ENCODE data around the gene FCMR.
A peak's percentile ranks its signal among the peaks of the same experiment; 100 is the strongest.

The FCMR gene

DNA sequence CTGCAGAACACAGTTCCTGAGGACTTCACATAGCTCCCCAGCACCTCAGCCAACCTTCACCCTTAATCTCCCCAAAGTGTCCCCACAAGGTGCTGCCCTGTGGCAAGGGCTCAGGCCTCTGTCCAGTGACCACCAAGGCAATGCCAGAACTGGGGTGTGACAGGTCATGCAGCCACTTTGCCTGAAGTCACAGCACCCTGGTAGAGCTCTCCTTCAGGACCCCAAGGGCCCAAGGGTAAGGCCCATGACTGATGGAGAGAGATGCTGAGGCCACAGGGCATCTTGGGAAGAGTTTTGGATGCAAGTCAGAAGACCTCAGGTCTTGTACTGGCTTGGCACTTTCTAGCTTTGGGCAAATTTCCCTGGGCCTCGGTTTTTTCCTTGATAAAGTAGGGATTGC lies 783 bp upstream of the FCMR start:
- DNase-seq, result no peak

DNA sequence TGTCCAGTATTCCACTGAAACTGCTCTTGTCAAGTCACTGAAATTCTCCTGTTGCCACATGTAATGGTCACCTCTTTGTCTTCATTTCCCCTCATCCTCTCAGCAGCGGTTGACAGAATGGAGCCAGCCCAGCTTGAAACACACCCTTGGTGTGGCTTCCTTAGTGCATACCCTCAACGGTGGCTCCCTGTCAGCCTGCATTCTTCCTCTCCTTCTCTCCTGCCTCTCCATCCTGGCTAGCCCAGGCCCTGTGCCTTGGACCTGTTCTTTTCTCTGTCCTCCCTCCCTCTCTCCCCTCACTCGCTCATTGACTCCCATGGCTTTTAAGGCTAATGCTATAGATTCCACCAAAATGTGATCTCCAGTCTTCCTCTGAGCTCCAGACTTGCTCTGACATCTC lies 3.7 kb downstream of the FCMR start:
- DNase-seq, result no peak

DNA sequence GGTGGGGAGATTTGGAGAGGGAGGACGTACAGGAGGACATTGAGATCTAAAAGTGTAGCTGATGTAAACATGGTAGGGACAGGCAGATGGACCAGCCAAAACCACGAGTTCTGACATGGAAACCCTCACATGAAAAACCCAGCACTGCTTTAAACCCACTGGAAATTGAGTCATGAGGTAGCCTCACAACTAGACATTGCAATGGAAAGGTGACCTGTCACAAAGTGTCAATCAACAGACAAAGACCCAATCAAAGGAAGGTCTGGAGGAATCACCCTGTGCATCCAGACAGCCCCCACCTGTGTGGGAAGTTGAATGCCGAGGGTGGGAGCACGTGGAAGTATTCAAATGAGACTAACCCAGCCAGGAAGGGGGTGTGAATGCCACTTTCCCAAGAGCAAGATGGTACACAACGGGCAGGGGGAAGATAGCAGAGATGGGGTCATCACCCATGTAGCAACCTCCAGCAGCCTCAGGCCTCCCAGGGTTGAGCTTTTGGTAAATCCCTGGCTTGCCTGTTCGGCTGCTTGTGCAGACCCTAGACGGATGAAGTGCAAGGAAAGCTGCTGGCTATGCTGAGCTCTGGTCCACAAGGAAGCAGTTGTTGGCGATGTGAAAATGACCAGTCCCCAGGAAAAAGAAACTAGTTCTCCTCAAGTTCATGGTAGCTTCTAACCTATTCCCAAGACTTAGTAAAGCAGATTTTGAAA lies 5.6 kb downstream of the FCMR start:
- DNase-seq, result no peak

DNA sequence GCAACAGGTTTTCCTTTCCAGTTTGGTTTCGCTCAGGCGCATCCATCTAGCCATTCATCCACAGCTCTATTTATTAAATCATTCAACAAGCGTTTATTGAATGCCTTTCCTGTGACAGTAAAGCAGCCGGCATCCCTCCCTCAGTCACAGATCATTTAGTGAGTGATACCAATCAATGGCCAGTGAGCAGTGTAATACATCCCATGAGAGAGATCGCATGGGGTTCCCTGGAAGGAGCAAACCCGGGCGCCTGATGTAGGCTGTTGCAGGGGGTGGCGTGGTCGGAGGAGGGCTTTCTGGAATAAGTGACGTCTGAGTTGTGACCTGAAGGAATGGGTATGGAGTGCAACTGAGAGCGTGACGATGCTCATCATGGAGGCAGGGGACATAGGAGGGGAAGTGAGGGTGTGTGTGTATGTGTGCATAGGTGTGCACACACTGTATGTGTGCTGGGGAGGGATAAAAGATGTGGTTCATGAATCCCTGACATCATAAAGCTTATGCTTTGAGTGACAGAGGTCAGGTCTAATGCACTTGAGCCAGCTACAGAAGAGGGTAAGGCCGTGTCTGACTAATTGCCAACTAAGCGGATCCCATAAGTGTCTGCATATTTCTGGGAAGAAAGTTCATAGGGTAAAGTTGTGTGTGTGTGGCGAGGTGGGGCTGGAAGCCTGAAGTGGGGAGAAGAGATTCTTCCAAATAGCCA lies 6.6 kb downstream of the FCMR start:
- DNase-seq, result no peak

DNA sequence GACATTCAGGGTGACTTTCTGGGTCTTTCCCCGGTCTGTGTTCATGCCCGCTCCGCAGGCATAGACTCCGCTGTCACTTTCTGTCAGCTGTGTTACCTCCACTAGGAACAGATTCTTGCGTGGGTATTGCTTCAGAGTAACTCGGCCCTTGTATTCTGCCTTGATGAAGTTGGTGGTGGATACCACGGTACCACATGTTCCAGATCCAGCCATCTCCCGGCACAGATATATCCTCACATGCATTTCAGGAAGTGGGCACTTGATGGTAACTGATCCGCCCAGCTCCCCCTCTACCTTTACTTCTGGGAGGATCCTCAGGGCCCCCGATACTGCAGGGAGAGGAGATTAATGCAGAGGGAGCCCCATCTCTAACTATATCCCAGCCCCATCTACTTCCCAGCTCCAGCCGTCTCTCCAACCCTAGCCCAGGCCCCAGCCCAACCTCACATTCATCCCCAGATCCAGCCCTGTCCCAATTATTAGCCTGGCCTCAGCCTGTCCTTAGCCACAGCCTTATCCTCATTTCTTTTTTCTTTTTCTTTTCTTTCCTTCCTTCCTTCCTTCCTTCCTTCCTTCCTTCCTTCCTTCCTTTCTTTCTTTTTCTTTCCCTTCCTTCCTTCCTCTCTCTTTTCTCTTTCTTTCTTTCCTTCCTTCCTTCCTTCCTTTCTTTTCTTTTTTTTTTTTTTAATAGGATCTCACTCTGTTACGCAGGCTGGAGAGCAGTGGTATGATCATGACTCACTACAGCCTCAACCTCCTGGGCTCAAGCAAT lies 7.8 kb downstream of the FCMR start:
- no peak for DNase-seq

DNA sequence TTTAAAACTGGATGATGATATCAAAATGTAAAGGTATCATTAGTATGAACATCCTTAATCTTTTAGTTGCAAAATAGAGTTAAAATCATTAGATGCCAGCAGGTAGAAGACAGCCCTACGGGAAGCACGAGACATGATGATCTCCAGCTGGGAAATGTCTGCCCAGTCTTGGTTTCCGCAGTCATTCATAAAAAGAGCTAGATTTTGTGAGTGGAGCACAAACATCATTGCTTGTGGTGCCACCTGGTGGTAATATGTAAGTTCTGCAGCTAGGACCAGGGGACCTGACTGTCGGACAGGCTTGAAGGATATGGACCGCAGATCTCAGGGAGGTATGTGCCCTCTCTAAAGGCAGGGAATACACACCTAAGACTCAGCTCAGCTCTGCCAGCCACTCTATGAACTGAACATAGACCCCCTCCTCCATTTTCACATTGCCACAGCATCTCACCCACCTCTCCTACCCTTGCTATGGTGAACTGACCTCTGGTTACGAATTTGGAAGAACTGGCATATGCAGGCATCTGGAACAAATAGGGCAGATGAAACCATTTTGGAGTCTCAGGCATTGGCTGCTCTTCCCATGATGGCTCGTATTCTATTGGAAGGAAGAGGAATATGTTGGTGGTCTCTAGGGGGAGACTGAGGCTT lies 9.2 kb downstream of the FCMR start:
- DNase-seq, result peak in 4 of 5 experiments; percentile 40 to 69 (median 50)

DNA sequence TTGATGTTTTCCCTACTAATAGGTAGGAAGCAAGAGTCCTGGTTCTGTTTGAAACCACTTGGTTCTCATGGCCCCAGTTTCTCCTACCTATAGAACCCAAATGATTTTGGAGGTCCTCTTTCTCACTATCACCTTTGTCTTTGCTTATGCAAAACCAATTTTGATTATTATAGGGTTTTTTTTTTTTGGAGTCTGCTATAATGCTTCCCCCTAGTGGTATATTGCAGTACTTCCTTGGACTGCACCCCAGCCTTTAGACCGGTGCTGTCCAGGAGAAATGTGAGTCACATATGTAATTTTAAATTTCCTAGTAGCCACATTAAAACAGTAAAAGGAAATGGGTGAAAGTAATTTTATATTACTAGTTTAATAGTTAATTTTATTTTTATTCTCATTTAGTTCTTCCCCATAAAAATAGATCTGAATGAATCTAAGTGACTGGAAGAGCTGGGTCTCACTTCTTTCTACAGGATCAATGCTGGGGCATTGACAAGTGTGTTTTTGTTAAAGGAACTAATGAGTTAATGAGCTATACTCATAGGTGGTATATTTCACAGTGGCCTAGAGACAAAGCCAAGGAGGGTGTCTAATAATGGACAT lies 10.6 kb downstream of the FCMR start:
- peak in 1 of 5 experiments; percentile 60 for DNase-seq

DNA sequence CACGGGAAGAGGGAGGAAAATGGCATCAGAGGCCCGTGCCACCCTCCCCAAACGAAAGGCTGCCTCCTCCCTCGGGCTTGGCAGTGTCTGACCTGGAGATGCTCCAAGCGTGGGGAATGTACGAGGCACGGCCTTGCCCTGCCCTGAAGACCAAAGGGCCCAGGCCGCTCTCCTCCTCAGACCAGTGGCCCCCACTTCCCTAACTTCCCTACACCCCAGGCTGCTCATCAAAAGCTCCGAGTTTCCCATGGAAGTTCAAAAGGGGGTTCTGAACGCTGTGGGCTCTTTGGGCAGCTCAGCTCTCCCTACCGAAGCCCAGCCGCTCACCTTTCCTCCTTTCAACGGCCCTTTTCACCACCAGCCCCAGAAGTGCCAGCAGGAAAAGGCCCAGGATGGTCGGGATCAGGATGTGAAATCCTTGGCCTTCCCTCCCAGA lies 11.8 kb downstream of the FCMR start:
- DNase-seq, result no peak

DNA sequence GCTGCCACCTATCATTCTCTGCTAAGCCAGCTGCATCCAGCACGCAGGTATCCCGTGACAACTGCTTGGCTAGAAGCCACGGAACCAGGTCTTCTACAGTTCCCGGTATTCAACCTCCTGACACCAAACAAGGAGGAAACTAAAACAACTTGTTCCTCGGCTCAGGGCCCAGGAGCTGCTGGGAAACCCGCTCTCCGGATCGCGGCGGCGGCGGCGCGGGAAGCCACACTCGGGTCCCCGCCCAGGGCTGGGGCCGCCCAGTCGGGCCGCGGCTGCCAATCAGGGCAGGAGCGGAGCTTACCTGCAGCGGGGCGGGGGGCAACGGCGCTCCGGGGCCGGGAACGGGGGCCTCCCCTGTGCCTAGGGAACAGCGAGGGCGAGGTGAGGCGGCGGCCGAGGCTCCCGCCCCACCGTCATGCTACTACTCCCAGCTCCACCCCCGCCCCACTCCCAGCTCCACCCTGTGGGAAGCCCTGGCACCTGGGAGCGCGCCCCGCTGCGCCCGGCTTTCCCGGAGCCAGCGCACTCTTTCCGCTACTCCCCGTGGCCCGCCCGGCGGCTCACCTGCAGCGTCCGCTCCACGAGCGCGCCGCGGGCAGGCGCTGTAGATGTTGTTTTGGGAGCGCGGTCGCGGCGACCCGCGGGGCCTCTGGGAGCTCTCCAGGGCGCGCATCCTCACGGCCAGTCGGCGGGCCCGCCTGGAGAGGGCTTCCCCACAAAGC lies 12.4 kb downstream of the FCMR start:
- peak in 3 of 5 experiments; percentile 13 to 41 (median 36) for DNase-seq

DNA sequence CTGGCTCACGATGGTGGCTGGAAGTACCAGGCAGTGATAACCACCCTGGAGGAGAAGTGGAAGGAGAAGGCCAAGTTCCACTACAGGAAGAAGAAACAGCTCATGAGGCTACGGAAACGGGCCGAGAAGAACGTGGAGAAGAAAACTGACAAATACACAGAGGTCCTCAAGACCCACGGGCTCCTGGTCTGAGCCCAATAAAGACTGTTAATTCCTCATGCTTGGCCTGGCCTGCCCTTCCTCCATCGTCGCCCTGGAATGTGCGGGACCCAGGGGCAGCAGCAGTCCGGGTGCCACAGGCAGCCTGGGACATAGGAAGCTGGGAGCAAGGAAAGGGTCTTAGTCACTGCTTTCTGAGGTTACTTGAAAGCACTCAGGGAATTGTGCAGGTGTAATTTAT lies 13.7 kb downstream of the FCMR start:
- no peak for DNase-seq

DNA sequence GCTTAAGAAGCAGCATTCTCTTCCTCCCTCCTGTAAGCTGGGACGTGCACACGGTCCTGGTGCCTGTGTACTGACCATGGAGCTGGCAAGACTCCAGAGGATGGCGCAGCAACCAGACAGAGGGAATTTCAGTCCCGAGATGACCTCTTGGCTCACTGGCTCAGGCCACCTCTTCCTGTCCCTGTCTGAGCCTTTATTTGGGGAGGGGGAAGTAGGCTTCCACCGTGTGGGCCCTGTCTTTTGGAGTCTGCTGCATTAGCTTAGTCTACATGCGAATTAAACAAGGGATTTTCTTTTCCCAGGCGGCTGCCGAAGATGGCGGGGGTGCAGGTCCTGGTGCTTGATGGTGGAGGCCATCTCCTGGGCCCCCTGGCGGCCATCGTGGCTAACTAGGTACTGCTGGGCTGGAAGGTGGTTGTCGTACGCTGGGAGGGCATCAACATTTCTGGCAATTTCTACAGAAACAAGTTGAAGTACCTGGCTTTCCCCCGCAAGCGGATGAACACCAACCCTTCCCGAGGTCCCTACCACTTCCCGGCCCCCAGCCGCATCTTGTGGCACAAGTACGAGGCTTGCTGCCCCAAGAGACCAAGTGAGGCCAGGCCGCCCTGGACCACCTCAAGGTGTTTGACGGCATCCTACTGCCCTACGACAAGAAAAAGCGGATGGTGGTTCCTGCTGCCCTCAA lies 14.3 kb downstream of the FCMR start:
- no peak for DNase-seq

DNA sequence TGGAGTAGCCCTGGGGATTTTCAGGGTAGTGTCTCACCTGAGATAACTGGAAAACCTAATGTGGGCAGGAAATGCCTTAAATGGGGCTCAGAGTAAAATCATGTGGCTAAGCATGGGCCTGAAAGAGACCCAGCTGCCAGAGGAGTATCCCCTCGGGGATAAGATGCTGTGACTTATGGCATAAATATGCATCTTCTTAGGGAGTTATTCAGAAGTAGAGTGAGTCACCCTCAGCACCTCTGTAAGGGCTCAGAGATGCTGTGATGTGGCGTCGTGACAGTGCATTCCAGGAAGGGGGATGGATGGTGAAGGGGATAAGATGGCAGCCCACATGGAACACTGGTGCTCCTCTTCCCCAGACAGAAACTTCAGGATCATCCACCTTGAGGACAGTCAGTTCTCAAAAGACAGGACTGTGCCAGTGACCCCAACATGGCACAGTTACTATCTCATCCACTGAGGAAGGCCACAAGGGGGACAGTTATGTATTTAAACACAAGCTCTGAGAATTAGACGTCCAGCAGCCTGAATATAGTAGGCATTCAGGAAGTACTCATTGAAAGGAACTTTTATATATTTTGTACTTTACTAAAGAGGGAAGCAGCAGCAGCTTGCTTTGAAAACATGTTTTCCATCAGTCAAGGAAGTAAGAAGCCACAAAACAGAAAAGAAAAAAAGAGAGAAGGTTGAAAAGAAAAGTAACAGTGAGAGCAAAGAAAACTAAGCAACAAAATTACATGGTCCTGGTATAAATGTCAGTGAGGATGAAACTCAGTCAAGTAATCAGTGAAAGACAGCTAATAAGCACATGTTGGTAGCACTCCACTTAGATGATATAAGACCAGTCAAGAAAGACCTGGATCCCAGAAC lies 16.2 kb downstream of the FCMR start:
- no peak for DNase-seq

DNA sequence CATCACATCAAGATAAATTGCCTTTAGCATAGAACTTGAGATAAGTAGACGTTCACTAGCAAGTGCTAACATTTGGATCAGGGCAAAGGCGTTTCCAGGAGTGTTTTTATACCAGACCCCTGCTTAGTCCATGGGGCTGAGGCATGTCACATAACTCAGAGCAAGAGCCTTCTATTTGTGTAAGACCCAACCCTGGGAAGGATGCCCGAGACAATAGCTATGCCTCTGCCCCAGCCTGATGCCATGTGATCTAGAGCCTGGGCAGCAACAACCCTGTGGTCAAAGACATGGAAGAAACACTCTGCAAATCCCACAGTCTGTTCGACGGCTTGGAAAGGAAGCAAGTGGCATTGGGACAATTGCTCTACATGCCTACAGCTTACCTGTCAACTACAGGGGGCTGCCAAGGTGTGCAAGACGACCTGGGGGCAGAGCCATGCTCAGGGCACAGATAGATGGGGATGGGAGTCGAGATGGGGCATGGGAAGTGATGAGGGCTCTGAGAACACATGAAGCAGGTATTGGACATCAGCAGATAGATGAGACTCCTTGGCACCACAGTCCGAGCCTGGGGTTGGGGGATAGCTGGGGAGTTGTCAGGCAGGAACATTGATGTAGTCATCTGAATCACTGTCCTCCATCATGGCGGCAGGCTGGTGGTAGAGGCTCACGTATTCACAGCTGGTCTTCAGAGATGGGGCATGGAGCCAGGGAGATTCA lies 17.2 kb downstream of the FCMR start:
- no peak for DNase-seq

DNA sequence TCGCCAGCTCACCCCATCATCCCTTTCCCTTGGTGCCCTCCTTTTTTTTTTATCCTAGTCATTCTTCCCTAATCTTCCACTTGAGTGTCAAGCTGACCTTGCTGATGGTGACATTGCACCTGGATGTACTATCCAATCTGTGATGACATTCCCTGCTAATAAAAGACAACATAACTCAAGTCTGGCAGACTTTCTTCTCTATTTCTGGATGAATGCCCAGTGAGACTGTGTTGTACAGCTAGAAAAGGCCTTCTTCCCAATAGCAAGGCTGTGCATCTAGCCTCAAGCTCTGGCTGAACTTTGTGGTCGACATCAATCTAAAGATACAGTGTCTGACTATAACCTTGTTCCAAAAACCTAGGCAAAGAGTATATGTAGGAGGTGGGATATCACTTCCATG lies 18.1 kb downstream of the FCMR start:
- no peak for DNase-seq

DNA sequence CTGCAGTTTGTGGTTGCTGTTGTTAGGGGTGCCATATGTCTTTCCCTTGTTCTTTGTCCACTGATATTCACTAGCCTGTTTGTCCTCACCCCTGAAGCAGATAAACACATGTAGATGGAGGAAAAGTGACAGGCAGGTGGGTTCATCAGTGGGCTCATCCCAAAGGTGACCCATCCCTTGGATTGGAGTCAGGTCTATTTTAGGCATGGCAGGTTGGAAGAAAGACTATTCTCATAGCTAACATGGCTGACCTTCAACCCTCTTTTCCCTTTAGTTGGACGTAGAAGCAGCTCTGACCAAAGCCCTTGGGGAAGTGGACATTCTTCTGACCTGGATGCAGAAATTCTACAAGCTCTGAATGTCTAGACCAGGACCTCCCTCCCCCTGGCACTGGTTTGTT lies 19.0 kb downstream of the FCMR start:
- DNase-seq, result no peak

DNA sequence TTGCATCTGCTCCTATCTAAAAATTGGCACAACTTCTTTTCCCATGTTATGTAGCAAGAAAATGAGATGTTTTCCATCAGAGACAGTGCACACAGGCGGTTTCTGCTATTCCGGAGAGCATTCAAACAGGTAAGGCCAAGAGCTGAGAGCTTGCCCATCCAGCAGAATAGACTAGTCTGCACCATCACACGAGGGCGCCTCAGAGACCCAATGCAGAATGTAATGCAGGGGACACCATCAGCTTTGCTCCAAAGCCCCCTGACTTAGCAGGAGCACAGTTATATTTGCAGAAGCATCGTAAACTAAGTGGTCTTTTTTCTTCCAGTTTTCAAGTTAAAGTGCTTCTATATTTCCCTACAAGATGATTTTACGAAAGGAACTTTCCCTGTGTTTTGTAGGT lies 19.8 kb downstream of the FCMR start:
- DNase-seq, result no peak

DNA sequence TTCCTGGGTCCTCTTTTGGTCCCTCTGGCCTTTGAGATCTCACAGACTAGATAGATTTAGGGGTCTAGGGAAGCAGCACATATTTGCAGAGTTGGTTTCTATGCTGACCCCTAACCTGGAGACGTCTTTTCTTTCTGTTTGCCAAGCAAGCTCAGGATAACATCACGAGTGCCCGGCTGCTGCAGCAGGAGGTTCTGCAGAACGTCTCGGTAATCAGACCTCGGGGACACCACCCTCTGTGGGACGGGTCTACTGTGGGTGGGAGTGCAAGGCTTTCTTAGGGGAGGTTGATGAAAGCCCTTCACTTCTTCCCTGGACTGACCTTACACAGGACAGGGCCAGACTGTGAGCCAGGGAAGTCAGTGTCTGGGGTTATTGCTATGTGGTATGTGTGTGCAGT lies 21.6 kb downstream of the FCMR start:
- no peak for DNase-seq

DNA sequence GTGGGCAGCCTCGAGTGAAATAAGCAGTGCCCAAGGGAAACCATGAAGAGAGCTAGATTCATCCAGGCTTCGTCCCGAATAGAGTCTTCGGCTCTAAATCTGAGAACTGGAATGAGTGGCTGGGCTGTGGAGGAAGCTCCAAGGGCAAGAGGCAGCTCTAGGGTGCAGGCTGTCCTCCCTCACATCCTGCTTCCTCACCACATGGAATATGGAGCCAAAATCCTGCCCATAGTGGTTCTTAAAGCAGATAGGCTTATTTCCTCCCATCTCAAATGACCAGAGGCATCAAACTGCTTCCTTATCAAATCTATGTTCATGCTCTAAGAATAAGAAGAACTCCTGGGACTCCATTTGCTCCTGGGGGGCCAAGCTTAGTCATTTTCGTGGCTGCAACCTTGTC lies 22.0 kb downstream of the FCMR start:
- DNase-seq, result no peak

DNA sequence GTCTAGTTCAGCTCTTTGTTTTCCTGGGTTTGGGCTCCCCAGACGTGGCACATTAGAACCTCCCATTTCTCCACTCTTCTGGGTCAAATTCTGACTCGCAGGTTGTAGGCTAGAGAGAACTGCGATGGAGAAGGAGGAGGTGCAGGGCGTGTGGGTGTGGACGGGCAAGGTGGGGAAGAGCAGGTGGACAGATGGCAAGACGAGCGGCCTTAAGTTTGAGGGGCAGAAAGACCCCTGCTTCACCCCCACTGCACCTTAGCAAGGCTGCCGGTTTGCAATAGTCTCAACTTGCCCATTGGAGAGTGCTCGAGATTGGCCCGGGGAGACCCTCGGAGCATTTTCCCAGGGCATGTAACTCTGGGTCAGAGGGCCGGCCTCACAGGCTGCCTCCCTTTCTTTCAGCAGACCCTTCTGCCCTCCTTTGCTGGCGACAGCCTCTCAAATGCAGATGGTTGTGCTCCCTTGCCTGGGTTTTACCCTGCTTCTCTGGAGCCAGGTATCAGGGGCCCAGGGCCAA lies 22.8 kb downstream of the FCMR start:
- no peak for DNase-seq
